ENCODE data around the gene ZNF740. TPM values are rescaled to one million over a fixed set of nuclear protein-coding genes. Genes with fewer than 3 reads are reported as not detected.

The ZNF740 gene
- total and polyA plus RNA-seq, 7 donors: 3.3 to 22.8 (median 15.7) TPM

GRCh38 chr12:53214221-53214620, 33.7 kb downstream of the ZNF740 start:
- Histone ChIP-seq H3K27ac (peak overlapping the region; percentile 30), H3K4me1 (peaks cover 16% of the 10 kb centered on the region)
- WGBS, 3 donors: 55 to 65% (median 65%) methylated on average over 5 of the region's 5 CpGs

GRCh38 chr12:53214687-53215455, 34.3 kb downstream of the ZNF740 start:
- peak overlapping the region; percentile 7 for H3K4me3 ChIP-seq
- H3K4me1 ChIP-seq: peaks cover 16% of the 10 kb centered on the region
- peak overlapping the region; percentile 30 for H3K27ac ChIP-seq
- peaks cover 0 to 39% of the 10 kb centered on the region in 2 donors for H3K36me3 ChIP-seq (ENCODE audit: insufficient read depth in 1 of 2, low read depth in 1 of 2)
- 55 to 64% (median 56%) methylated on average over 12 of the region's 12 CpGs for WGBS, 3 donors
- ATAC-seq (peak in 2 of 4 donors; percentile 26 to 27), DNase-seq (peak; percentile 61 to 77)
- intact Hi-C loops (cut with DNase I): no loop called here
- no peaks in the 10 kb centered on the region for H3K9me3 ChIP-seq
- no peak for TF ChIP-seq CTCF (IDR thresholded peaks at IDR 0.05)
- H3K27me3 ChIP-seq (ENCODE audit: insufficient read depth in 3 of 3, low read length in 2 of 3): no peaks in the 10 kb centered on the region

More at GRCh38 chr12:53214221-53214620, 33.7 kb downstream of the ZNF740 start:
- no peaks in the 10 kb centered on the region for H3K9me3 ChIP-seq
- H3K36me3 ChIP-seq (ENCODE audit: insufficient read depth in 1 of 2, low read depth in 1 of 2): peaks cover 0 to 39% of the 10 kb centered on the region in 2 donors
- no peak for ATAC-seq
- peak overlapping the region; percentile 7 for H3K4me3 ChIP-seq
- no peak for DNase-seq
- TF ChIP-seq CTCF (IDR thresholded peaks at IDR 0.05): no peak
- intact Hi-C loops (cut with DNase I): no loop called here
- H3K27me3 ChIP-seq (ENCODE audit: insufficient read depth in 3 of 3, low read length in 2 of 3): no peaks in the 10 kb centered on the region

- ATAC-seq (no peak), DNase-seq (no peak)
- H3K27ac ChIP-seq: peak overlapping the region; percentile 30
- H3K9me3 ChIP-seq: no peaks in the 10 kb centered on the region
- no peaks in the 10 kb centered on the region for H3K27me3 ChIP-seq (ENCODE audit: insufficient read depth in 3 of 3, low read length in 2 of 3)
- no peak for TF ChIP-seq CTCF (IDR thresholded peaks at IDR 0.05)
- H3K4me3 ChIP-seq: no peak overlapping the region
- intact Hi-C loops (cut with DNase I): no loop called here
- 78 to 82% (median 81%) methylated on average over 7 to 8 of the region's 8 CpGs for WGBS, 3 donors
- peaks cover 0 to 34% of the 10 kb centered on the region in 2 donors for H3K36me3 ChIP-seq (ENCODE audit: insufficient read depth in 1 of 2, low read depth in 1 of 2)
- peaks cover 16% of the 10 kb centered on the region for H3K4me1 ChIP-seq
These were observed 35.0 kb downstream of the ZNF740 start for GRCh38 chr12:53215497-53215896.

GRCh38 chr12:53217051-53217930, 36.8 kb downstream of the ZNF740 start:
- intact Hi-C loops (cut with DNase I): no loop called here
- Histone ChIP-seq H3K4me3 (peak overlapping the region; percentile 71), H3K27ac (peak overlapping the region; percentile 93), H3K36me3 (ENCODE audit: insufficient read depth in 1 of 2, low read depth in 1 of 2) (peaks cover 0 to 16% of the 10 kb centered on the region in 2 donors), H3K9me3 (no peaks in the 10 kb centered on the region), H3K4me1 (peaks cover 20% of the 10 kb centered on the region), H3K27me3 (ENCODE audit: insufficient read depth in 3 of 3, low read length in 2 of 3) (no peaks in the 10 kb centered on the region)
- ATAC-seq (peak; percentile 50 to 57 (median 53)), DNase-seq (peak; percentile 74 to 84)
- WGBS, 3 donors: 51 to 61% (median 54%) methylated on average over 18 to 19 of the region's 19 CpGs
- no peak for TF ChIP-seq CTCF (IDR thresholded peaks at IDR 0.05)
